ENCODE results near the gene FGF3. TPM values are rescaled to one million over a fixed set of nuclear protein-coding genes. Genes with fewer than 3 reads are reported as not detected.

Gene FGF3
- total RNA-seq, 1 experiment from 2014 or later, result not detected

DNA sequence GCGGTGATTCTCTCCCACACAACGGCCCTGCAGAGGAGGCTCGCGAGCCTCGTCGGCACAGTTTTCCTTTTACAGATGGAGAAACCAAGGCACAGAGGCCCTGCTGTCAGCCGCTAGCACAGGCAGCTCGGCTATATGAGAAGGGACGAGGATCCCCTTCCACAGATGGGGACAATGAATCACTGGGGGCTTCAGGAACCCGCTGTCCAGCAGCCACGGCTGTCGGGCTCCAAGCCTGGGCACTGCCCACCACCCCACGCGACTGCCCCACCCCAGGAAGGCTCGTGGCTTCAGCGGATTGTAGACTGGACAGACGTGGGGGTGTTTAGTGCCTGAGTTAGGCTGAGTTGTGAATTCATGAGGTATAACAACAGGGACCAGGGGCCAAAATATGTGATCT is 17.2 kb upstream of the FGF3 start:
- ATAC-seq (no peak), DNase-seq (no peak)
- Histone ChIP-seq H4K20me1 (ENCODE audit: low read length) (no peaks in the 10 kb centered on the region), H3K9me2 (replicated peaks; ENCODE audit: low read length) (no peaks in the 10 kb centered on the region), H3K4me1 (ENCODE audit: insufficient read depth, low read length) (peaks cover 4% of the 10 kb centered on the region), H3K4me2 (ENCODE audit: low read length) (no peak overlapping the region), H3K27me3 (ENCODE audit: low read length) (no peaks in the 10 kb centered on the region), H3K4me3 (ENCODE audit: low read length) (no peak overlapping the region), H3K9ac (ENCODE audit: low read length) (no peak overlapping the region), H3F3A (ENCODE audit: low read length, unreplicated experiment) (no peaks in the 10 kb centered on the region), H3K79me2 (ENCODE audit: low read length) (no peaks in the 10 kb centered on the region), H2AFZ (ENCODE audit: low read length) (no peak overlapping the region), H3K36me3 (ENCODE audit: low read depth, low read length) (no peaks in the 10 kb centered on the region), H3K27ac (ENCODE audit: low read length) (no peak overlapping the region), H3K9me3 (ENCODE audit: low read length) (no peaks in the 10 kb centered on the region)
- ChIA-PET POLR2A (ENCODE audit: unreplicated experiment) (no interaction called here), CTCF (interaction anchor here (0.6 kb wide), 1 partner anchor 113 kb away, joined by 3 read pairs; no protein-coding TSS in a partner anchor)
- TF ChIP-seq EZH2phosphoT487 (IDR thresholded peaks at IDR 0.05; ENCODE audit: borderline replicate concordance, low read length) (no peak), EZH2 (IDR thresholded peaks at IDR 0.05; ENCODE audit: low read length, unreplicated experiment) (no peak)
- TF ChIP-seq, protein P1, sequence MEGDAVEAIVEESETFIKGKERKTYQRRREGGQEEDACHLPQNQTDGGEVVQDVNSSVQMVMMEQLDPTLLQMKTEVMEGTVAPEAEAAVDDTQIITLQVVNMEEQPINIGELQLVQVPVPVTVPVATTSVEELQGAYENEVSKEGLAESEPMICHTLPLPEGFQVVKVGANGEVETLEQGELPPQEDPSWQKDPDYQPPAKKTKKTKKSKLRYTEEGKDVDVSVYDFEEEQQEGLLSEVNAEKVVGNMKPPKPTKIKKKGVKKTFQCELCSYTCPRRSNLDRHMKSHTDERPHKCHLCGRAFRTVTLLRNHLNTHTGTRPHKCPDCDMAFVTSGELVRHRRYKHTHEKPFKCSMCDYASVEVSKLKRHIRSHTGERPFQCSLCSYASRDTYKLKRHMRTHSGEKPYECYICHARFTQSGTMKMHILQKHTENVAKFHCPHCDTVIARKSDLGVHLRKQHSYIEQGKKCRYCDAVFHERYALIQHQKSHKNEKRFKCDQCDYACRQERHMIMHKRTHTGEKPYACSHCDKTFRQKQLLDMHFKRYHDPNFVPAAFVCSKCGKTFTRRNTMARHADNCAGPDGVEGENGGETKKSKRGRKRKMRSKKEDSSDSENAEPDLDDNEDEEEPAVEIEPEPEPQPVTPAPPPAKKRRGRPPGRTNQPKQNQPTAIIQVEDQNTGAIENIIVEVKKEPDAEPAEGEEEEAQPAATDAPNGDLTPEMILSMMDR (conservative IDR thresholded peaks at IDR 0.05; ENCODE audit: low read depth, low read length), result no peak
- intact Hi-C loops (cut with micrococcal nuclease), result no loop called here
- no TSS peak for BruUV-seq (replicated peaks)

DNA sequence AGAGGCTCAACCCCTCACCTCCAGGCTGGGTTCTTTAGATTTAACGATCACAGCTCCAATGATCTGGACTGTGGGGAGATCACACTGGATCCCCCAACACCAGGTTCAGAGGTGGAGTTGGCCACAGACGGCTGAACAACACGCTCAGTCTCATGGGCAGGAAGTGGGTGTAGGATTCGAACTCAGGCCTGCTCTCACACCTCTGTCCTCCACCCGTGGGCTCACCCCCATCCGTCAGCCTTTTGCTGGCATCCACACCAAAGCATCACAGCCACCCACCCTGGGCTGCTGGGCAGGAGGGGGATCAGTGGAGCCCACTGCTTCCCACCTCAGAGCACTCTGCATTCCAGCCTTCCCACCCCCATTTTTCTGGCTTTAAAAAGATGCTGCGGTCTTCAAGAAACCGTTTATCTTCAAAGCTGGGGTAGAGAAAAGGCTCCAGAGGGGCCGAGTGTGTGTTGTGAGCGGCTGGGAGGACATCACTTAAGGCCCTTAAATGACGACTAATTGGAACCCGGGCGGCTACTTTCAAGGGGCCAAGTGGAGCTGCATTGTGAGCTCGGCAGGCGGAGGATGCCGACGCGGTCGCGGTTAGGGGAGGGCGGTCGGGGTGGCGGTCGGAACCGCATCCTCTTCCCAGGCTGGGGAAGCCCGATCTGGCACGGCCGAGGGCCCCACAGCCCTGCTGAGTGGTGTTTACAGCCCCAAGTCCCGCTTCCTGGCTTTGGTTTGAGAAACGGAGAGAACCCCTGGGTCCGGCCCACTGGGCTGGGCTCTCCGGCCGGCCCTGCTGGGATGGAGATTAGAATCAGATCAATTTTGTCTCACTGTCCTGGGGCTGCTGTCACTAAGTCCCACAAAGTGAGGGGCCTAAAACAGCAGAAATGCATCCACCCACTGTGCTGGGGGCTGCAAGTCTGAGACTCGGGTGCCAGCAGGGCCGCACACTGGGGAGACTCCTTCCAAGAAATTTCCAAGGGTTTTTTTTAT is 15.9 kb upstream of the FGF3 start:
- Histone ChIP-seq H3K36me3 (ENCODE audit: low read depth, low read length) (no peaks in the 10 kb centered on the region), H2AFZ (ENCODE audit: low read length) (no peak overlapping the region), H3K27me3 (ENCODE audit: low read length) (no peaks in the 10 kb centered on the region), H3K9me2 (replicated peaks; ENCODE audit: low read length) (no peaks in the 10 kb centered on the region), H3F3A (ENCODE audit: low read length, unreplicated experiment) (no peaks in the 10 kb centered on the region), H3K27ac (ENCODE audit: low read length) (no peak overlapping the region), H3K9me3 (ENCODE audit: low read length) (no peaks in the 10 kb centered on the region), H3K79me2 (ENCODE audit: low read length) (no peaks in the 10 kb centered on the region), H3K4me2 (ENCODE audit: low read length) (no peak overlapping the region), H4K20me1 (ENCODE audit: low read length) (no peaks in the 10 kb centered on the region), H3K4me3 (ENCODE audit: low read length) (no peak overlapping the region), H3K4me1 (ENCODE audit: insufficient read depth, low read length) (no peaks in the 10 kb centered on the region; the same call in 1 of the 2 replicates), H3K9ac (ENCODE audit: low read length) (no peak overlapping the region)
- POLR2A ChIA-PET (ENCODE audit: unreplicated experiment), result no interaction called here
- TF ChIP-seq, protein P1 (conservative IDR thresholded peaks at IDR 0.05; ENCODE audit: low read depth, low read length), result no peak
- TF ChIP-seq EZH2 (IDR thresholded peaks at IDR 0.05; ENCODE audit: low read length, unreplicated experiment), result no peak
- no peak for TF ChIP-seq EZH2phosphoT487 (IDR thresholded peaks at IDR 0.05; ENCODE audit: borderline replicate concordance, low read length)
- BruUV-seq (replicated peaks), result no TSS peak
- CTCF ChIA-PET, result no interaction called here
- intact Hi-C loops (cut with micrococcal nuclease), result no loop called here
- no peak for DNase-seq
- no peak for ATAC-seq

DNA sequence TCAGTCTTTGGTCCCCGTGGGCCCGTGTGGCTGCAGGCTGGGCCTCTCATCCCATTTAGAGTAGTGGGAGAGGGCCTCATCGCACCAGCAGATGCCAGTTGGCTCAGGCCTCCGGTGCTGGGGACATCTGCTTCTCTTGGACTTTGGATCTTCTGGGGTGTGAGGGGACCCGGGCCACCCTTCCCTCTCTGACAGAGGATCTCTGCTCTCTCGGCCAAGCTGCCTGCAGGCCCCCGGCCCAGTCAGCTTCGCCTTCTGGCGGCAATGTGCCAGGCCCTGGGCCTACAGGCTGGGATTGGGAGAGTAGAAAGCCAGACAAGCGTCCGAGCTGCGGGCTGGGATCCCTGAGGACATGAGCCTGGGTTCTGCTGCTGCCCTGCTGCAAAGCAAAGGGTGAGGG is 15.0 kb upstream of the FGF3 start:
- Histone ChIP-seq H3K9ac (ENCODE audit: low read length) (no peak overlapping the region), H2AFZ (ENCODE audit: low read length) (no peak overlapping the region), H3K9me2 (replicated peaks; ENCODE audit: low read length) (no peaks in the 10 kb centered on the region), H3K27ac (ENCODE audit: low read length) (no peak overlapping the region), H3K4me2 (ENCODE audit: low read length) (no peak overlapping the region), H4K20me1 (ENCODE audit: low read length) (no peaks in the 10 kb centered on the region), H3K79me2 (ENCODE audit: low read length) (no peaks in the 10 kb centered on the region), H3K4me3 (ENCODE audit: low read length) (no peak overlapping the region), H3F3A (ENCODE audit: low read length, unreplicated experiment) (no peaks in the 10 kb centered on the region), H3K27me3 (ENCODE audit: low read length) (no peaks in the 10 kb centered on the region), H3K9me3 (ENCODE audit: low read length) (no peaks in the 10 kb centered on the region), H3K4me1 (ENCODE audit: insufficient read depth, low read length) (no peaks in the 10 kb centered on the region), H3K36me3 (ENCODE audit: low read depth, low read length) (no peaks in the 10 kb centered on the region)
- no peak for DNase-seq
- no peak for ATAC-seq
- ChIA-PET CTCF (no interaction called here), POLR2A (ENCODE audit: unreplicated experiment) (no interaction called here)
- BruUV-seq (replicated peaks), result no TSS peak
- TF ChIP-seq EZH2phosphoT487 (IDR thresholded peaks at IDR 0.05; ENCODE audit: borderline replicate concordance, low read length) (no peak), EZH2 (IDR thresholded peaks at IDR 0.05; ENCODE audit: low read length, unreplicated experiment) (no peak)
- TF ChIP-seq, protein P1 (conservative IDR thresholded peaks at IDR 0.05; ENCODE audit: low read depth, low read length), result no peak
- intact Hi-C loops (cut with micrococcal nuclease), result no loop called here
